Embryonic facial prominence (tissue), 1 donor: ENCODE data around the gene BNC1.
A peak's percentile ranks its signal among the peaks of the same experiment; 100 is the strongest.

Source experiments
- DNase-seq: peaks from one replicate; pipeline ENCODE4 v3.0.0-alpha.2; 2016; ENCODE audit errors: extremely low spot score

Gene BNC1

GRCh38 chr15:83284559-83285283, at the start of gene BNC1:
BNC1 (minus strand) TSS chr15:83284664; CDS start chr15:83284628, 36 bp downstream.
- DNase-seq = no peak

GRCh38 chr15:83327041-83327440, 42.6 kb upstream of the BNC1 start:
- no peak for DNase-seq

- no peak for DNase-seq
These were observed 40.3 kb upstream of the BNC1 start for GRCh38 chr15:83324799-83325198.

- DNase-seq = peak; percentile 84
These were observed 38.8 kb upstream of the BNC1 start for GRCh38 chr15:83323296-83323711.

GRCh38 chr15:83322691-83323090, 38.2 kb upstream of the BNC1 start:
- no peak for DNase-seq

GRCh38 chr15:83322061-83322460, 37.6 kb upstream of the BNC1 start:
- no peak for DNase-seq

- DNase-seq = no peak
These were observed 36.4 kb upstream of the BNC1 start for GRCh38 chr15:83320844-83321243.

GRCh38 chr15:83320404-83320803, 35.9 kb upstream of the BNC1 start:
- DNase-seq = no peak

GRCh38 chr15:83319771-83320170, 35.3 kb upstream of the BNC1 start:
- DNase-seq = no peak

GRCh38 chr15:83318861-83319415, 34.5 kb upstream of the BNC1 start:
- no peak for DNase-seq

GRCh38 chr15:83318036-83318435, 33.6 kb upstream of the BNC1 start:
- DNase-seq = no peak

- no peak for DNase-seq
These were observed 27.6 kb upstream of the BNC1 start for GRCh38 chr15:83312071-83312470.

GRCh38 chr15:83310521-83311456, 26.3 kb upstream of the BNC1 start:
- DNase-seq = no peak

GRCh38 chr15:83308671-83309070, 24.2 kb upstream of the BNC1 start:
- no peak for DNase-seq

GRCh38 chr15:83306561-83306960, 22.1 kb upstream of the BNC1 start:
- DNase-seq = no peak

- no peak for DNase-seq
These were observed 21.3 kb upstream of the BNC1 start for GRCh38 chr15:83305704-83306291.

GRCh38 chr15:83304861-83305703, 20.6 kb upstream of the BNC1 start:
- DNase-seq = no peak

GRCh38 chr15:83303535-83303934, 19.1 kb upstream of the BNC1 start:
- DNase-seq = no peak

GRCh38 chr15:83300826-83301225, 16.4 kb upstream of the BNC1 start:
- no peak for DNase-seq

GRCh38 chr15:83299462-83299861, 15.0 kb upstream of the BNC1 start:
- no peak for DNase-seq

- no peak for DNase-seq
These were observed 11.0 kb upstream of the BNC1 start for GRCh38 chr15:83295417-83295816.
